ENCODE measurements around the gene GMIP. TPM values are rescaled to one million over a fixed set of nuclear protein-coding genes. Genes with fewer than 3 reads are reported as not detected.

Gene GMIP
- total RNA-seq, 1 donor from 2014 or later, result 32.4 TPM

GRCh38 chr19:19618219-19619051 is 25.0 kb downstream of the GMIP start, which contains the start of gene PBX4:
PBX4 (minus strand) TSS chr19:19618687; CDS start chr19:19618629, 58 bp downstream.
- Histone ChIP-seq H3K27me3 (ENCODE audit: insufficient read depth, low read length) (peaks cover 4% of the 10 kb centered on the region), H3K36me3 (ENCODE audit: insufficient read depth, low read length) (no peaks in the 10 kb centered on the region), H3K9ac (ENCODE audit: low read length) (peak within 1 kb of the TSS; percentile 56), H3K27ac (ENCODE audit: low read depth, low read length) (no peak within 1 kb of the TSS), H2AFZ (ENCODE audit: low read depth, low read length) (peak within 1 kb of the TSS; percentile 86), H3K4me3 (ENCODE audit: insufficient read depth, low read depth, low read length) (peak within 1 kb of the TSS; percentile 54), H3K4me1 (ENCODE audit: insufficient read depth, low read length) (peaks cover 5% of the 10 kb centered on the region), H3K79me2 (ENCODE audit: insufficient read depth, low read length) (no peaks in the 10 kb centered on the region), H3K4me2 (ENCODE audit: low read length) (peak within 1 kb of the TSS; percentile 83), H4K20me1 (ENCODE audit: insufficient read depth, low read length) (no peaks in the 10 kb centered on the region), H3K9me3 (ENCODE audit: insufficient read depth, low read depth, low read length) (no peaks in the 10 kb centered on the region)
- FAIRE-seq (no peak), DNase-seq (ENCODE audit: low read depth) (peak; percentile 68)
- TF ChIP-seq EZH2 (IDR thresholded peaks at IDR 0.05; ENCODE audit: insufficient read depth, low read length) (no peak), CTCF (IDR thresholded peaks at IDR 0.05; ENCODE audit: insufficient read depth, low read depth, low read length) (no peak)
- H3K4me1 Mint-ChIP-seq (ENCODE audit: low read depth, unreplicated experiment), result peaks cover 6% of the 10 kb centered on the region
- peaks cover 5% of the 10 kb centered on the region for H3K27me3 Mint-ChIP-seq (ENCODE audit: low read depth, unreplicated experiment)
- peak within 1 kb of the TSS; percentile 81 for H3K4me3 Mint-ChIP-seq (ENCODE audit: unreplicated experiment)
- H3K27ac Mint-ChIP-seq (ENCODE audit: unreplicated experiment), result peak within 1 kb of the TSS; percentile 69
- peaks cover 9% of the 10 kb centered on the region for H3K36me3 Mint-ChIP-seq (ENCODE audit: low read depth, unreplicated experiment)
- no peaks in the 10 kb centered on the region for H3K9me3 Mint-ChIP-seq (ENCODE audit: unreplicated experiment)

GRCh38 chr19:19615086-19615485 is 28.4 kb downstream of the GMIP start:
- Mint-ChIP-seq H3K4me1 (ENCODE audit: low read depth, unreplicated experiment) (peaks cover 11% of the 10 kb centered on the region), H3K4me3 (ENCODE audit: unreplicated experiment) (no peak overlapping the region), H3K27me3 (ENCODE audit: low read depth, unreplicated experiment) (peaks cover 7% of the 10 kb centered on the region), H3K36me3 (ENCODE audit: low read depth, unreplicated experiment) (peaks cover 7% of the 10 kb centered on the region), H3K9me3 (ENCODE audit: unreplicated experiment) (no peaks in the 10 kb centered on the region), H3K27ac (ENCODE audit: unreplicated experiment) (no peak overlapping the region)
- DNase-seq (ENCODE audit: low read depth) (peak; percentile 24), FAIRE-seq (no peak)
- no peak overlapping the region for H3K9ac ChIP-seq (ENCODE audit: low read length)
- TF ChIP-seq CTCF (IDR thresholded peaks at IDR 0.05; ENCODE audit: insufficient read depth, low read depth, low read length) (no peak), EZH2 (IDR thresholded peaks at IDR 0.05; ENCODE audit: insufficient read depth, low read length) (no peak)
- peaks cover 5% of the 10 kb centered on the region for H3K4me1 ChIP-seq (ENCODE audit: insufficient read depth, low read length)
- no peaks in the 10 kb centered on the region for H3K36me3 ChIP-seq (ENCODE audit: insufficient read depth, low read length)
- no peak overlapping the region for H3K4me2 ChIP-seq (ENCODE audit: low read length)
- no peaks in the 10 kb centered on the region for H4K20me1 ChIP-seq (ENCODE audit: insufficient read depth, low read length)
- peaks cover 4% of the 10 kb centered on the region for H3K27me3 ChIP-seq (ENCODE audit: insufficient read depth, low read length)
- H3K79me2 ChIP-seq (ENCODE audit: insufficient read depth, low read length), result no peaks in the 10 kb centered on the region
- H3K4me3 ChIP-seq (ENCODE audit: insufficient read depth, low read depth, low read length), result no peak overlapping the region
- no peak overlapping the region for H3K27ac ChIP-seq (ENCODE audit: low read depth, low read length)
- H2AFZ ChIP-seq (ENCODE audit: low read depth, low read length), result no peak overlapping the region
- no peaks in the 10 kb centered on the region for H3K9me3 ChIP-seq (ENCODE audit: insufficient read depth, low read depth, low read length)

- Mint-ChIP-seq H3K27ac (ENCODE audit: unreplicated experiment) (no peak overlapping the region), H3K9me3 (ENCODE audit: unreplicated experiment) (no peaks in the 10 kb centered on the region), H3K4me3 (ENCODE audit: unreplicated experiment) (peak overlapping the region; percentile 23), H3K4me1 (ENCODE audit: low read depth, unreplicated experiment) (peaks cover 9% of the 10 kb centered on the region), H3K36me3 (ENCODE audit: low read depth, unreplicated experiment) (peaks cover 3% of the 10 kb centered on the region), H3K27me3 (ENCODE audit: low read depth, unreplicated experiment) (peaks cover 7% of the 10 kb centered on the region)
- Histone ChIP-seq H3K27me3 (ENCODE audit: insufficient read depth, low read length) (peaks cover 4% of the 10 kb centered on the region), H2AFZ (ENCODE audit: low read depth, low read length) (no peak overlapping the region), H3K79me2 (ENCODE audit: insufficient read depth, low read length) (no peaks in the 10 kb centered on the region), H3K9ac (ENCODE audit: low read length) (no peak overlapping the region), H3K9me3 (ENCODE audit: insufficient read depth, low read depth, low read length) (no peaks in the 10 kb centered on the region), H4K20me1 (ENCODE audit: insufficient read depth, low read length) (no peaks in the 10 kb centered on the region), H3K4me1 (ENCODE audit: insufficient read depth, low read length) (peaks cover 3% of the 10 kb centered on the region), H3K27ac (ENCODE audit: low read depth, low read length) (no peak overlapping the region), H3K36me3 (ENCODE audit: insufficient read depth, low read length) (no peaks in the 10 kb centered on the region), H3K4me3 (ENCODE audit: insufficient read depth, low read depth, low read length) (no peak overlapping the region), H3K4me2 (ENCODE audit: low read length) (no peak overlapping the region)
- TF ChIP-seq EZH2 (IDR thresholded peaks at IDR 0.05; ENCODE audit: insufficient read depth, low read length) (no peak), CTCF (IDR thresholded peaks at IDR 0.05; ENCODE audit: insufficient read depth, low read depth, low read length) (no peak)
- DNase-seq (ENCODE audit: low read depth), result no peak
- FAIRE-seq, result no peak
Measured at GRCh38 chr19:19613506-19613905, 30.0 kb downstream of the GMIP start.

Data from astrocyte (in vitro differentiated cells and primary cell).